GM19452 (cell line): ENCODE data around the gene BST2.
"Not testable (repeated sequence)": the region's sequence is repeated elsewhere in the genome, so short reads cannot be mapped to it uniquely, and the experiment has no call there.

Experiments used
- ATAC-seq: cut with Tn5 transposase; IDR thresholded peaks from one replicate; pipeline ENCODE4 v1.9.1; 2021; ENCODE audit not compliant: unreplicated experiment

BST2 gene

DNA sequence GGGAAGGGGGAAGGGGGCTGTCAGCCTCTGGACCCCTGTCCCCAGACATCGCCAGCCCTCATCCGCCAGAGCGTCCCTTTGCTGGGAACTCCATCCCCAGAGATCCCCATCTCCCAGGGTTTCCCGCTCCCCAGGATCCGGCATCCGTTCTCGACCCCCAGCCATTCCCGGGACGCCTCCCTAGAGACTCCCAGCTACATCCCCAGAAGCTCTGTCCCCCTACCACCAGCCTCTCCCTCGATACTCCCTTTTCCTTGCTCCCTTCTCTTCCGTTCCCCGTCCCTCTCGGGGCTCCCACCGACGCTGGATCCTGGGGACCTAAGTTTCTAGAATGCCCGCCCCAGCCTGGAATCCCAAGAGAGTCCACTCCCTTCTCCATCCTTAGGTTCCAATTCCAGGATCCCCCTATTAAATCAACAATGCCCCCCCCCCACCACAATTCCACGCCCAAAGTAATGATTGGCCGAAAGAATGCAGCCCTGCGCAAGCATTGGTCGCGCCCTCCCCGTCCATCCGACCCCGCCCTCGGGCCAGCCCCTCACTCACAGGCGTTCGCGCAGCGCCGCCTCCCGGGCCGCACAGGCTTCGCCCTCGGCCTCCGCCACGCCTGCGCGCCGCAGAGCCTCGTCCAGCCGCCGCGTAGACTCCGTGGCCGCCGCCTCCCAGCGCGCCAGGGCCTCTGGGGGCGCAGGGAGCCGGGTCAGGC lies 14.6 kb downstream of the BST2 start:
- ATAC-seq, result peak; percentile 92

GRCh38 chr19:17389957-17390664 lies 15.3 kb downstream of the BST2 start:
- ATAC-seq, result no peak

DNA sequence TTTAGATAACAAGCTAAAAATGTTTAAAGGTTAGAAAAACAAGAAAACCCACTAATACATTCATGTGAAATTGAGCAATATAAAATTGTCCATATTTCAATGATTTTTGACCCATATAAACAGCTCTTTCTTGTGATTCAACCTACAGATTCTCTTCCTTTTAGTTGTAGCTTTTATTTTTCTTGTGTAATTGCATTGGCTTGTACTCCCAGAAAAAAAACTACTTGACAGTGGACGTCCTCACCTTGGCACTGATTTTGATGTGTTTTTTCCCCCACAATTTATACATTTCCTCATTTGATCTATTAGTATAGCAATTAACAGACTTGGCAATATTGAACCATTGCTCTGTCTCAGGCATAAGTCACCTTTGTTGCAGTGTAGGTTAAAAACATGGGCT lies 16.1 kb downstream of the BST2 start:
- ATAC-seq, result no peak

DNA sequence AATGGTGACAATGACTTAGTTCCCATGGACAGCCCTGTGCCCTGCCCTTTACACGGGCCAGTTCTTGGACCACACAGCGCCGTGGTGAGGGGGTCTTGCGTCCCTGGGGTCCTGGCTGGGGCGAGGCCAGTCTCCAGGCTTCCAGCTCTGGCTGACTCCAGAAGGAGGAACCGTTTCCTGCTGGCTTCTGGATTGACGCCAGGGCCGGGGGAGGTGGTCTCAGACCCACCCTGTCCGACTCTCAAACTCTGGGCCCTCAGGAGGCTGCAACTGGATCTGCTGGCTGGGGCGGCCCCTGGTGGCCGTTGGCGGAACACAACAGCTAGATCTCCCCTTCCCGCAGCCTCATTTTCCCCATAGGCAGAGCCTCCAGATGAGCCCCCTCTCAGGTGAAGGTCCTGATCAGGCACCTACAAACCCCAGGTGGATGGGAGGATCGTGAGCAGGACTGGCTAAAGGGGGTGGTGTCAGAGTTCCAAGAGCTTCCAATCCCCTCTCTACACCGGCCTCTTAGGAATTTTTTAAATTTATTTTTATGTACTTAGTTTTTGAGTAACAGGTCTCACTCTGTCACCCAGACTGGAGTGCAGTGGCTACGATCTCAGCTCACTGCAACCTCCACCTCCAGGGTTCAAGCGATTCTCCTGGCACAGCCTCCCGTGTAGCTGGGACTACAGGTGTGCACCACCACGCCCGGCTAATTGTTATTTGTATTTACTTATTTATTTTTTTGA lies 19.4 kb downstream of the BST2 start:
- no peak for ATAC-seq

DNA sequence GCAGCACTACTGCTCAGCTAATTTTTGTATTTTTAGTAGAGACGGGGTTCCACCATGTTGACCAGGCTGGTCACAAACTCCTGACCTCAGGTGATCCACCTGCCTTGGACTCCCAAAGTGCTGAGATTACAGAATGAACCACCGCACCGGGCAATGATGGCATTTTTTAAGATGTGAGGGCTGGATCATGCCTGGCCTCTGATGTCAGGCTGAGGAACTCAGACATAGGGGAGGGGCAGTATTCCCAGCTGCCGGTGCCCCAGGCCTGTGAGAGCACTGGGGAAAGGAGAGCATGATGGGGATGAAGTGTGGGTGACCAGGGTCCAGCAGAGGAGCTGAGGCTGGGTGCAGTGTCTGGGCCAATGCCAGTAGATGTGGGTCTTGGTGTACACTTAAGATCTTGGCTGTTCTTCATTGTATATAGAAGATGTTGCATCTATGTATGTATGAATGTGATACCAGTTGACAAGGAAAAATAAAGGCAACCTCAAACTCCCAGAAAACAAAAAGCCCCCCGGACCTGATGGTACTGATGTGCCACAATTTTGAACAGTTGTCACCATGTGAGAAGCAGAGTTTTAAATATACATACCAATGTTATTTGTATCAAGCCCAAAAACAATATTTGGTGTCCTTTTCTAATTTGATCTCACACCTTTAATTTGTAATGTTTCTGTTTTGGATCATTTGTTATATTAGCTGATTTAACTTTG lies 24.8 kb downstream of the BST2 start:
- no peak for ATAC-seq

DNA sequence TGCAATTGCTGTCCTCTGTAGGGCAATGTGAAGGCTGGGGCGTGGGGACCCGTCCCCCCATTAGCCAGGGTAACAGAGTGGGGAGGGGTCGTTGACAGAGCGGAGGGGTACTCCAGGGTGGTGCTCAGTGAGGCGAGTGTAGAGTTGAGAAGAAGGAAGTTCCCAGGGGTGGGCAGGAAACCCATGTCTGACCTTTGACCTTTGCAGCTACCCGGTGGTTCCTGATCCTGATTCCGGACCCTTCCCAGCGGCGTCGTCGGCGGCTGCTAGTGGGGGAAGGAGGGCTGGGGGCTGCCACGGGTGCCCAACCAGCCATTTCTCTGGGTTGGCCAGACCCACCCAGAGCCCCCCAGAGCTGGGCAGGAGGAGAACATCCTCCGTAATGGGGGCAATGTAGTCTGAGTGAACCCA lies 26.2 kb downstream of the BST2 start:
- no peak for ATAC-seq

GRCh38 chr19:17378271-17378670 lies 27.2 kb downstream of the BST2 start:
- no peak for ATAC-seq

GRCh38 chr19:17376935-17377600 lies 28.4 kb downstream of the BST2 start, which contains the start of gene PLVAP:
Gene PLVAP (minus strand): TSS chr19:17377342. CDS start chr19:17377288, 54 bp downstream.
- ATAC-seq, result no peak

- ATAC-seq, result peak; percentile 77
Observed at GRCh38 chr19:17370026-17370587, 35.3 kb downstream of the BST2 start.

GRCh38 chr19:17365361-17365760 lies 40.1 kb downstream of the BST2 start:
- no peak for ATAC-seq

GRCh38 chr19:17363852-17364605 lies 41.4 kb downstream of the BST2 start:
- not testable (repeated sequence) for ATAC-seq

DNA sequence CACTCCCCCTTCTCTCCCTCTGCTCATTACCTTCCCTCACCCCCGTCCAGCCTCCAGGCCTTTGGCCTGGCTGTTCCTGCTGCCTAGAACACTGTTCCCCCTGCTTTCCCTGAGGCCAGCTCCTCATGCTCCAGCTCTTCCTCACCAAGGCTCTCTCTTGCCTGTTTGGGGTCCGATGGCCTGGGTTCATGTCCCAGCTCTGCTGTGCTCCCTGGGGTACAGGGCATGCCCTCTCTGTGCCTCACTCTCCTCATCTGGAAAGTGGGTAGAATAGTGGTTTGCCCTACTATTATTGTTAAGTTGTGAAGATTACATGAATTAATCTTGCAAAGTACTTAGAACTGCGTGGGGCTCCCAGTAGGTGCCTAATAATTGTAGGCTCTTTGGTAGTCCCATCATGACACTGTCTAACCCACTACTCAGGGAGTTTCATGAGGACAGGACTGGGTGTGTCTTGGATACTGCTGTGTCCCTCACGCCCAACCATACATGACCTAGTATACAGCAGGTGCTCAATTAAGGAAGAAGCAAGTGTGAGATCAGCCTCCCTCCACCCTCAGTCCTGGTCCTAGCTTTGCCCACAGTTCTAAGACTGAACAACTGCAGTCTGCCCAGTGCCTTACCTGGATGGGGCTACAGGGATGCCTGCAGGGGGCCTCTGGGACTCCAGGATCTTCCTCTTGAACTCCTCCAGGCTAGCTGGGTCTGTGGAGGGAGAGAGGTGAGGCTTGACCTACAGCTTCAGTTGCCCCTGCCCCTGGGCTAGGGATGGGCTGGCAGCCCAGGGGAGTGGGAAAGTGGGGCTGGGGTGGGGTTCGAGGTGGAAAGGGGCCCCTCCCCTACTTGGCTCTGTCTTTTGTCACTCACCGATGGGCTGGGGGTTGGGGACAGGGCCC lies 45.3 kb downstream of the BST2 start:
- ATAC-seq, result no peak

DNA sequence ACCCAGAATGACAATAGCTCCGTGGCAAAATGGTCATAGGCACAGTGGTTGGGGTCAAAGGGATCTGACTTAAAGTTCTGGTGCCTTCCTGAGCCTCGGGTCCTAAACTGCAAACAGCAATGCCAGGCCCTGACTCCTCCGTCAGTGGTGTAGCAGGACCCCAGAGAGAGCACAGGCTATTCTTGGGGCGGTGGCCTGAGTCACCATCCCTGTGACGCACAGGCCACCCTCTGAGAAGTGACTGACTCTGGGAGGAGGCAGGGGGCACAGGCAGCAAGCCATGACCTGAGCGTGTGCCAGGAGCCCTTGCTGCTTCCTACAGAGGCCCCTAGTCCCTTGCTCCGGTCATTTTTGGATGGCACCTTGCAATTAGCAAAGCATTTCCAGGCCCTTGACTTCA lies 47.0 kb downstream of the BST2 start:
- no peak for ATAC-seq

GRCh38 chr19:17357724-17358123 lies 47.7 kb downstream of the BST2 start:
- ATAC-seq, result no peak

GRCh38 chr19:17357078-17357666 lies 48.3 kb downstream of the BST2 start:
- no peak for ATAC-seq

- no peak for ATAC-seq
Observed at GRCh38 chr19:17353386-17353785, 52.0 kb downstream of the BST2 start.
